ENCODE data around the gene ZEB2.

DNA sequence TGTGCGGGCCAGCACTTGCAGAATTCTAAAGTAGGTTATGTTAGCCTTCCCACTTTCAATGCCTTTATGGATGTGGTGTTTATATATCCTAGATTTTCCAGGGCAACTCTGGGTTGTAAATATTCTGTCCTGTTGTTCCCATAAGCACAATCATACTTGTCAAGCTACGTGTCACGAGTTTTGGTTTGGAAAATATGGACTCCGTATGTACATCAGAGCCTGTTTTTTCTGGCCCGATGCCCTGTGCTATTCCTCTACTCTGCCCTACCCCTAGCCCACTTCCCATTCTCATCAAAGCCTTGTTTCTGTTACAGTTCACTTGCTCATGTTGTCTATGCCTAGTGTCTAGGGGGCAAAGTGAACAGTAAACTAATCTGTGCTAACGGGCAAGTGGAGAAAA lies 27.0 kb upstream of the ZEB2 start:
- TF ChIP-seq, protein P1, sequence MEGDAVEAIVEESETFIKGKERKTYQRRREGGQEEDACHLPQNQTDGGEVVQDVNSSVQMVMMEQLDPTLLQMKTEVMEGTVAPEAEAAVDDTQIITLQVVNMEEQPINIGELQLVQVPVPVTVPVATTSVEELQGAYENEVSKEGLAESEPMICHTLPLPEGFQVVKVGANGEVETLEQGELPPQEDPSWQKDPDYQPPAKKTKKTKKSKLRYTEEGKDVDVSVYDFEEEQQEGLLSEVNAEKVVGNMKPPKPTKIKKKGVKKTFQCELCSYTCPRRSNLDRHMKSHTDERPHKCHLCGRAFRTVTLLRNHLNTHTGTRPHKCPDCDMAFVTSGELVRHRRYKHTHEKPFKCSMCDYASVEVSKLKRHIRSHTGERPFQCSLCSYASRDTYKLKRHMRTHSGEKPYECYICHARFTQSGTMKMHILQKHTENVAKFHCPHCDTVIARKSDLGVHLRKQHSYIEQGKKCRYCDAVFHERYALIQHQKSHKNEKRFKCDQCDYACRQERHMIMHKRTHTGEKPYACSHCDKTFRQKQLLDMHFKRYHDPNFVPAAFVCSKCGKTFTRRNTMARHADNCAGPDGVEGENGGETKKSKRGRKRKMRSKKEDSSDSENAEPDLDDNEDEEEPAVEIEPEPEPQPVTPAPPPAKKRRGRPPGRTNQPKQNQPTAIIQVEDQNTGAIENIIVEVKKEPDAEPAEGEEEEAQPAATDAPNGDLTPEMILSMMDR (IDR thresholded peaks at IDR 0.05; ENCODE audit: insufficient read depth, low read length, poor library complexity, severe bottlenecking), result no peak
- no peak for TF ChIP-seq EZH2phosphoT487 (conservative IDR thresholded peaks at IDR 0.05; ENCODE audit: low read length)

All from SU-DHL-6 (cell line).